WTC11 (cell line): ENCODE measurements around the gene PYCARD. TPM values are rescaled to one million over a fixed set of nuclear protein-coding genes. Genes with fewer than 3 reads are reported as not detected.

ENCODE experiments used
- ATAC-seq: fragments of 200-7000 bp; cut with Tn5 transposase; 2 replicates; pipeline ENCODE4 v1.10.0; 2021; ENCODE audit warnings: mild to moderate bottlenecking, moderate library complexity
- CTCF ChIA-PET: fragments of 300-600 bp; sonication (Branson Sonifier 250); formaldehyde crosslinking; loops from one replicate; lab custom pipeline; 2021; ENCODE audit warnings: antibody characterized with exemption; lab: Charles Lee
- POLR2A ChIA-PET: fragments of 350-600 bp; sonication (Branson Sonifier 250); formaldehyde crosslinking; loops from one replicate; lab custom pipeline; 2021; ENCODE audit warnings: antibody characterized with exemption; lab: Charles Lee
- DNase-seq: peaks from one replicate; pipeline ENCODE4 v3.0.0; 2021; ENCODE audit warnings: low spot score
- H3K27ac Mint-ChIP-seq: 2 replicates; pipeline ENCODE4 v1.8.0; 2021; ENCODE audit warnings: mixed read lengths
- H3K27me3 Mint-ChIP-seq: 2 replicates; pipeline ENCODE4 v1.8.0; 2021; ENCODE audit warnings: low read depth, mild to moderate bottlenecking, moderate library complexity, mixed read lengths
- H3K36me3 Mint-ChIP-seq: 2 replicates; pipeline ENCODE4 v1.8.0; 2021; ENCODE audit warnings: mixed read lengths
- H3K4me1 Mint-ChIP-seq: 2 replicates; pipeline ENCODE4 v1.8.0; 2022; ENCODE audit warnings: mixed read lengths
- H3K4me3 Mint-ChIP-seq: 2 replicates; pipeline ENCODE4 v1.8.0; 2021; ENCODE audit warnings: mild to moderate bottlenecking, moderate library complexity, mixed read lengths
- H3K9me3 Mint-ChIP-seq: 2 replicates; pipeline ENCODE4 v1.8.0; 2021; ENCODE audit warnings: mixed read lengths
- ATF3 ChIP-seq: sonication (generic); formaldehyde crosslinking; conservative IDR thresholded peaks from 2 replicates; pipeline ENCODE4 v1.8.1; 2022; ENCODE audit warnings: mild to moderate bottlenecking, missing genetic modification reagents
- CDX4 ChIP-seq: fragments of 250-450 bp; sonication (Bioruptor Pico); IDR thresholded peaks from 2 replicates; pipeline ENCODE4 v1.9.0; 2021; ENCODE audit warnings: moderate library complexity, mild to moderate bottlenecking, inconsistent platforms, borderline replicate concordance
- CREB1 ChIP-seq: sonication (generic); formaldehyde crosslinking; IDR thresholded peaks from 2 replicates; pipeline ENCODE4 v1.8.0; 2023; ENCODE audit warnings: mild to moderate bottlenecking, missing genetic modification reagents
- E2F5 ChIP-seq: sonication (generic); formaldehyde crosslinking; IDR thresholded peaks from 2 replicates; pipeline ENCODE4 v1.8.1; 2022; ENCODE audit warnings: mild to moderate bottlenecking, moderate library complexity, missing genetic modification reagents
- EMX1 ChIP-seq: fragments of 250-450 bp; sonication (Bioruptor Pico); IDR thresholded peaks from 2 replicates; pipeline ENCODE4 v1.8.0; 2021; ENCODE audit warnings: mild to moderate bottlenecking
- ESRRA ChIP-seq: sonication (generic); formaldehyde crosslinking; IDR thresholded peaks from 2 replicates; pipeline ENCODE4 v1.8.1; 2022; ENCODE audit warnings: mild to moderate bottlenecking, missing genetic modification reagents, borderline replicate concordance
- FOXK1 ChIP-seq: sonication (generic); formaldehyde crosslinking; IDR thresholded peaks from 2 replicates; pipeline ENCODE4 v1.8.0; 2022; ENCODE audit warnings: mild to moderate bottlenecking, moderate library complexity, missing genetic modification reagents
- GABPB1 ChIP-seq: sonication (generic); formaldehyde crosslinking; IDR thresholded peaks from 2 replicates; pipeline ENCODE4 v1.8.1; 2023; ENCODE audit warnings: mild to moderate bottlenecking, missing genetic modification reagents
- KAT7 ChIP-seq: sonication (generic); formaldehyde crosslinking; IDR thresholded peaks from 2 replicates; pipeline ENCODE4 v1.8.1; 2023; ENCODE audit warnings: missing genetic modification reagents, mild to moderate bottlenecking, borderline replicate concordance
- MYBL2 ChIP-seq: sonication (generic); formaldehyde crosslinking; IDR thresholded peaks from 2 replicates; pipeline ENCODE4 v1.8.1; 2023; ENCODE audit warnings: mild to moderate bottlenecking, moderate library complexity, missing genetic modification reagents
- NR3C1 ChIP-seq: sonication (generic); formaldehyde crosslinking; conservative IDR thresholded peaks from 2 replicates; pipeline ENCODE4 v1.8.1; 2023; ENCODE audit warnings: low read depth, mild to moderate bottlenecking, missing genetic modification reagents
- SMAD4 ChIP-seq: sonication (generic); formaldehyde crosslinking; IDR thresholded peaks from 2 replicates; pipeline ENCODE4 v1.8.0; 2022; ENCODE audit warnings: mild to moderate bottlenecking, missing genetic modification reagents
- TEAD4 ChIP-seq: sonication (generic); formaldehyde crosslinking; IDR thresholded peaks from 2 replicates; pipeline ENCODE4 v1.8.0; 2022; ENCODE audit warnings: mild to moderate bottlenecking, missing genetic modification reagents
- TP53 ChIP-seq: sonication (generic); formaldehyde crosslinking; IDR thresholded peaks from 2 replicates; pipeline ENCODE4 v1.8.1; 2023; ENCODE audit warnings: mild to moderate bottlenecking, missing genetic modification reagents
- USF1 ChIP-seq: sonication (generic); formaldehyde crosslinking; IDR thresholded peaks from 2 replicates; pipeline ENCODE4 v1.8.0; 2022; ENCODE audit warnings: mild to moderate bottlenecking, missing genetic modification reagents
- ZBTB21 ChIP-seq: sonication (generic); formaldehyde crosslinking; IDR thresholded peaks from 2 replicates; pipeline ENCODE4 v1.8.1; 2023; ENCODE audit warnings: mild to moderate bottlenecking, missing genetic modification reagents, borderline replicate concordance
- ZBTB43 ChIP-seq: sonication (generic); formaldehyde crosslinking; IDR thresholded peaks from 2 replicates; pipeline ENCODE4 v1.8.1; 2023; ENCODE audit warnings: mild to moderate bottlenecking, missing genetic modification reagents
- ZNF121 ChIP-seq: sonication (generic); formaldehyde crosslinking; IDR thresholded peaks from 2 replicates; pipeline ENCODE4 v1.8.0; 2023; ENCODE audit warnings: missing genetic modification reagents
- ZNF232 ChIP-seq: sonication (generic); formaldehyde crosslinking; IDR thresholded peaks from 2 replicates; pipeline ENCODE4 v1.8.0; 2022; ENCODE audit warnings: mild to moderate bottlenecking, missing genetic modification reagents
- ZNF317 ChIP-seq: sonication (generic); formaldehyde crosslinking; IDR thresholded peaks from 2 replicates; pipeline ENCODE4 v1.8.1; 2023; ENCODE audit warnings: low read depth, mild to moderate bottlenecking, moderate library complexity, missing genetic modification reagents, borderline replicate concordance
- ZNF416 ChIP-seq: fragments of 250-450 bp; sonication (Bioruptor Pico); IDR thresholded peaks from 2 replicates; pipeline ENCODE4 v1.9.0; 2021; ENCODE audit warnings: mild to moderate bottlenecking, inconsistent platforms
- total RNA-seq: library from RNA; stranded (reverse); gene quantifications from 3 replicates; pipeline ENCODE4 v1.2.3, GENCODE V29; 2021
- TF ChIP-seq, protein P1 (sequence below): sonication (generic); formaldehyde crosslinking; IDR thresholded peaks from 2 replicates; pipeline ENCODE4 v1.8.1; 2022; ENCODE audit warnings: missing genetic modification reagents, borderline replicate concordance
- TF ChIP-seq, protein P2 (sequence below): sonication (generic); formaldehyde crosslinking; IDR thresholded peaks from 2 replicates; pipeline ENCODE4 v1.8.1; 2023; ENCODE audit warnings: mild to moderate bottlenecking, missing genetic modification reagents, moderate library complexity
- TF ChIP-seq, protein P3 (sequence below): sonication (generic); formaldehyde crosslinking; IDR thresholded peaks from 2 replicates; pipeline ENCODE4 v1.8.0; 2022; ENCODE audit warnings: mild to moderate bottlenecking, missing genetic modification reagents

PYCARD gene
- total RNA-seq, 1 experiment from 2014 or later = 35.2 TPM

DNA sequence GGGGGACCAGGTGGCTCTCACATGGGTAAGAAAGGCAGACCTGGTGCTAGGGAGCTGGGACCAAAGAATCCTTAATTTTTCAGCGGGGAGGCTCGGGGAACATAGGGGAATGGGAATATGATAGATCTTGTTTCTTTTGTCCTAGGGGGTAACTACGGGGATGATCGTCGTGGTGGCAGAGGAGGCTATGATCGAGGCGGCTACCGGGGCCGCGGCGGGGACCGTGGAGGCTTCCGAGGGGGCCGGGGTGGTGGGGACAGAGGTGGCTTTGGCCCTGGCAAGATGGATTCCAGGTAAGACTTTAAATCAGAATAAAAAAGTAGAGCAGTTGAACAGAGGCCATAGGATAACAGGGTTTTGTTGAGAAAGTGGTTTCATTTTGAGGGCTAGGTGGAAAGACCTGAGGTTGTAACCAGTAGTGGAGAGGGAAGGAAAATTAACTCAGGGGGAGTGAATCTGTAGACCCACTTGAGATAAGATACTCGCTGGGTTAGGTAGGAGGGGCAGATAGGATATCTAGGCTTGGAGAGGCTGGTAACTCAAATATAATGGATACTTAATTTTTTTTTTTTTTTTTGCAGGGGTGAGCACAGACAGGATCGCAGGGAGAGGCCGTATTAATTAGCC lies 11.6 kb downstream of the PYCARD start:
- Mint-ChIP-seq H3K27ac (no peak overlapping the region), H3K4me1 (peaks cover 11% of the 10 kb centered on the region), H3K4me3 (no peak overlapping the region), H3K27me3 (no peaks in the 10 kb centered on the region), H3K9me3 (no peaks in the 10 kb centered on the region), H3K36me3 (peaks cover 98% of the 10 kb centered on the region)
- ChIA-PET CTCF (no interaction called here), POLR2A (interaction anchor here (1.8 kb wide), 1 partner anchor 11 kb away, joined by 6 read pairs; the partner anchor contains the start of gene FUS)
- ATAC-seq (no peak), DNase-seq (no peak)
- no peak for TF ChIP-seq GABPB1 (CRISPR knock-in tag)
- TF ChIP-seq ZNF121 = no peak
- TF ChIP-seq FOXK1 (CRISPR knock-in tag) = no peak
- TF ChIP-seq MYBL2 (CRISPR knock-in tag) = no peak
- TF ChIP-seq TEAD4 = no peak
- no peak for TF ChIP-seq CDX4 (CRISPR knock-in tag)
- no peak for TF ChIP-seq ZNF317
- TF ChIP-seq, protein P1, sequence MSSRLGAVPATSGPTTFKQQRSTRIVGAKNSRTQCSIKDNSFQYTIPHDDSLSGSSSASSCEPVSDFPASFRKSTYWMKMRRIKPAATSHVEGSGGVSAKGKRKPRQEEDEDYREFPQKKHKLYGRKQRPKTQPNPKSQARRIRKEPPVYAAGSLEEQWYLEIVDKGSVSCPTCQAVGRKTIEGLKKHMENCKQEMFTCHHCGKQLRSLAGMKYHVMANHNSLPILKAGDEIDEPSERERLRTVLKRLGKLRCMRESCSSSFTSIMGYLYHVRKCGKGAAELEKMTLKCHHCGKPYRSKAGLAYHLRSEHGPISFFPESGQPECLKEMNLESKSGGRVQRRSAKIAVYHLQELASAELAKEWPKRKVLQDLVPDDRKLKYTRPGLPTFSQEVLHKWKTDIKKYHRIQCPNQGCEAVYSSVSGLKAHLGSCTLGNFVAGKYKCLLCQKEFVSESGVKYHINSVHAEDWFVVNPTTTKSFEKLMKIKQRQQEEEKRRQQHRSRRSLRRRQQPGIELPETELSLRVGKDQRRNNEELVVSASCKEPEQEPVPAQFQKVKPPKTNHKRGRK (CRISPR knock-in tag) = no peak
- TF ChIP-seq ESRRA (CRISPR knock-in tag) = no peak
- no peak for TF ChIP-seq ZBTB43 (CRISPR knock-in tag)
- TF ChIP-seq ZNF232 (CRISPR knock-in tag) = no peak
- TF ChIP-seq NR3C1 (CRISPR knock-in tag) = no peak
- TF ChIP-seq ZBTB21 (CRISPR knock-in tag) = no peak
- no peak for TF ChIP-seq SMAD4 (CRISPR knock-in tag)
- TF ChIP-seq, protein P2, sequence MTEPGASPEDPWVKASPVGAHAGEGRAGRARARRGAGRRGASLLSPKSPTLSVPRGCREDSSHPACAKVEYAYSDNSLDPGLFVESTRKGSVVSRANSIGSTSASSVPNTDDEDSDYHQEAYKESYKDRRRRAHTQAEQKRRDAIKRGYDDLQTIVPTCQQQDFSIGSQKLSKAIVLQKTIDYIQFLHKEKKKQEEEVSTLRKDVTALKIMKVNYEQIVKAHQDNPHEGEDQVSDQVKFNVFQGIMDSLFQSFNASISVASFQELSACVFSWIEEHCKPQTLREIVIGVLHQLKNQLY (CRISPR knock-in tag) = no peak
- no peak for TF ChIP-seq USF1 (CRISPR knock-in tag)
- TF ChIP-seq, protein P3, sequence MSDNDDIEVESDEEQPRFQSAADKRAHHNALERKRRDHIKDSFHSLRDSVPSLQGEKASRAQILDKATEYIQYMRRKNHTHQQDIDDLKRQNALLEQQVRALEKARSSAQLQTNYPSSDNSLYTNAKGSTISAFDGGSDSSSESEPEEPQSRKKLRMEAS (CRISPR knock-in tag) = no peak
- no peak for TF ChIP-seq KAT7 (CRISPR knock-in tag)

DNA sequence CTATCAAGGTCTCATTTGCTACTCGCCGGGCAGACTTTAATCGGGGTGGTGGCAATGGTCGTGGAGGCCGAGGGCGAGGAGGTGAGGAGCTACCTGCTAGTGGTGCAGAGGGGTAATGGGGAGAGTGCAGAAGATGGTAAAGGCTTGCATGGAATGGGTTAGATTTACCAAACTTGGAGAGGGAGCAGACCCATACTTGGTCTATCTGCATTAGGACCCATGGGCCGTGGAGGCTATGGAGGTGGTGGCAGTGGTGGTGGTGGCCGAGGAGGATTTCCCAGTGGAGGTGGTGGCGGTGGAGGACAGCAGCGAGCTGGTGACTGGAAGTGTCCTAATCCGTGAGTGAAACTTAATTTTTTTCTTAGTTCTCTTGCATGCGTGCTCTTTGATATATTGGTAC lies 12.5 kb downstream of the PYCARD start:
- CTCF ChIA-PET = no interaction called here

More for the DNA sequence above, 12.5 kb downstream of the PYCARD start:
- Mint-ChIP-seq H3K4me3 (no peak overlapping the region), H3K4me1 (peaks cover 14% of the 10 kb centered on the region), H3K36me3 (peaks cover 98% of the 10 kb centered on the region), H3K27me3 (no peaks in the 10 kb centered on the region), H3K27ac (peak overlapping the region; percentile 80), H3K9me3 (no peaks in the 10 kb centered on the region)
- POLR2A ChIA-PET = interaction anchor here (1.1 kb wide), 1 partner anchor 9 kb away, joined by 4 read pairs; no protein-coding TSS in a partner anchor
- TF ChIP-seq ATF3 (CRISPR knock-in tag) (no peak), TP53 (CRISPR knock-in tag) (no peak), CREB1 (no peak), ZNF416 (CRISPR knock-in tag) (no peak), E2F5 (CRISPR knock-in tag) (no peak), EMX1 (no peak)
- no peak for ATAC-seq
- no peak for DNase-seq
